Neural cell (in vitro differentiated cells): Measurements from ENCODE around the gene ANKRD66. TPM values are rescaled to one million over a fixed set of nuclear protein-coding genes. Genes with fewer than 3 reads are reported as not detected.

ENCODE experiments used
- H2AFZ ChIP-seq: fragments of 200-600, 300-800 bp; sonication (generic), shearing (Covaris generic); 2 replicates; pipeline ENCODE4 v1.6.0; 2014; ENCODE audit warnings: low read depth, mild to moderate bottlenecking, antibody characterized with exemption, low read length, moderate library complexity
- H3F3A ChIP-seq: fragments of 200-600 bp; shearing (Covaris generic); 2 replicates; pipeline ENCODE4 v1.6.1; 2016; ENCODE audit warnings: mild to moderate bottlenecking, moderate library complexity, mixed read lengths, antibody characterized with exemption, low read length; ENCODE audit not compliant: insufficient read depth, poor library complexity, severe bottlenecking
- H3K27ac ChIP-seq: fragments of 200-600, 300-800 bp; sonication (generic), shearing (Covaris generic); 2 replicates; pipeline ENCODE4 v1.5.1; 2014; ENCODE audit warnings: mild to moderate bottlenecking, low read length, moderate library complexity
- H3K27me3 ChIP-seq: fragments of 300-800, 200-600 bp; sonication (generic), shearing (Covaris generic); 2 replicates; pipeline ENCODE4 v1.6.0; 2014; ENCODE audit warnings: mild to moderate bottlenecking, low read depth, low read length, moderate library complexity; ENCODE audit not compliant: insufficient read depth
- H3K36me3 ChIP-seq: fragments of 300-800, 200-600 bp; sonication (generic), shearing (Covaris generic); 2 replicates; pipeline ENCODE4 v1.5.1; 2014; ENCODE audit warnings: mild to moderate bottlenecking, antibody characterized with exemption, low read length, moderate library complexity; ENCODE audit not compliant: insufficient read depth
- H3K4me2 ChIP-seq: fragments of 300-800, 200-600 bp; sonication (generic), shearing (Covaris generic); 2 replicates; pipeline ENCODE4 v1.6.0; 2014; ENCODE audit warnings: mild to moderate bottlenecking, low read length
- H3K4me3 ChIP-seq: fragments of 300-800, 200-600 bp; sonication (generic), shearing (Covaris generic); 2 replicates; pipeline ENCODE4 v1.5.1; 2014; ENCODE audit warnings: mild to moderate bottlenecking, low read length, moderate library complexity
- H3K79me2 ChIP-seq: fragments of 200-600 bp; shearing (Covaris generic); replicated peaks from 2 replicates; pipeline ENCODE4 v1.6.0; 2014; ENCODE audit warnings: mild to moderate bottlenecking, low read length, moderate library complexity; ENCODE audit not compliant: insufficient read depth
- H3K9ac ChIP-seq: fragments of 300-800, 200-600 bp; sonication (generic), shearing (Covaris generic); 2 replicates; pipeline ENCODE4 v1.6.1; 2016; ENCODE audit warnings: mild to moderate bottlenecking, low read length, mixed read lengths
- H3K9me2 ChIP-seq: fragments of 200-600 bp; shearing (Covaris generic); 2 replicates; pipeline ENCODE4 v1.6.1; 2016; ENCODE audit warnings: mild to moderate bottlenecking, low read length, mixed read lengths; ENCODE audit not compliant: insufficient read depth
- H3K9me3 ChIP-seq: fragments of 200-600, 300-800 bp; sonication (generic), shearing (Covaris generic); 2 replicates; pipeline ENCODE4 v1.6.1; 2016; ENCODE audit warnings: mild to moderate bottlenecking, mixed run types, low read length, moderate library complexity, mixed read lengths
- H4K20me1 ChIP-seq: fragments of 200-600 bp; shearing (Covaris generic); 2 replicates; pipeline ENCODE4 v1.6.1; 2016; ENCODE audit warnings: mild to moderate bottlenecking, mixed run types; ENCODE audit not compliant: insufficient read depth
- EP300 ChIP-seq: fragments of 450-650 bp; conservative IDR thresholded peaks from 2 replicates; pipeline ENCODE4 v1.6.1; 2014; ENCODE audit warnings: antibody characterized with exemption, mild to moderate bottlenecking, moderate library complexity; ENCODE audit not compliant: poor library complexity, severe bottlenecking
- EZH2 ChIP-seq: fragments of 200-600, 300-800 bp; shearing (Covaris generic), sonication (generic); IDR thresholded peaks from 2 replicates; pipeline ENCODE4 v1.6.1; 2014; ENCODE audit warnings: antibody characterized with exemption, low read length, borderline replicate concordance, mild to moderate bottlenecking; ENCODE audit not compliant: insufficient read depth, poor library complexity, severe bottlenecking
- MXI1 ChIP-seq: fragments of 450-650 bp; conservative IDR thresholded peaks from 2 replicates; pipeline ENCODE4 v1.6.1; 2014; ENCODE audit warnings: antibody characterized with exemption, mild to moderate bottlenecking; ENCODE audit not compliant: poor library complexity, severe bottlenecking
- POLR2AphosphoS5 ChIP-seq: IDR thresholded peaks from 2 replicates; pipeline ENCODE4 v1.6.1; 2012
- RAD21 ChIP-seq: fragments of 450-650 bp; conservative IDR thresholded peaks from 2 replicates; pipeline ENCODE4 v1.6.1; 2014; ENCODE audit warnings: antibody characterized with exemption, mild to moderate bottlenecking, moderate library complexity
- SMC3 ChIP-seq: fragments of 450-650 bp; conservative IDR thresholded peaks from 2 replicates; pipeline ENCODE4 v1.6.1; 2014; ENCODE audit warnings: antibody characterized with exemption, mild to moderate bottlenecking, moderate library complexity; ENCODE audit not compliant: poor library complexity
- TAF1 ChIP-seq: IDR thresholded peaks from 2 replicates; pipeline ENCODE4 v1.6.1; 2012; ENCODE audit warnings: low read depth
- polyA plus RNA-seq: library from polyadenylated mRNA; depleted of rRNA; stranded (reverse); fragments of >200 nt; gene quantifications from 2 replicates; pipeline ENCODE4 v1.2.3, GENCODE V29; 2014
- TF ChIP-seq, protein P1 (sequence below): IDR thresholded peaks from 2 replicates; pipeline ENCODE4 v1.6.1; 2012; ENCODE audit warnings: borderline replicate concordance
- TF ChIP-seq, protein P2 (sequence below): fragments of 450-650 bp; IDR thresholded peaks from 2 replicates; pipeline ENCODE4 v1.5.1; 2014; ENCODE audit warnings: antibody characterized with exemption, mild to moderate bottlenecking, moderate library complexity; ENCODE audit not compliant: poor library complexity, severe bottlenecking

Gene ANKRD66
- polyA plus RNA-seq, 1 donor from 2014 or later: not detected

DNA sequence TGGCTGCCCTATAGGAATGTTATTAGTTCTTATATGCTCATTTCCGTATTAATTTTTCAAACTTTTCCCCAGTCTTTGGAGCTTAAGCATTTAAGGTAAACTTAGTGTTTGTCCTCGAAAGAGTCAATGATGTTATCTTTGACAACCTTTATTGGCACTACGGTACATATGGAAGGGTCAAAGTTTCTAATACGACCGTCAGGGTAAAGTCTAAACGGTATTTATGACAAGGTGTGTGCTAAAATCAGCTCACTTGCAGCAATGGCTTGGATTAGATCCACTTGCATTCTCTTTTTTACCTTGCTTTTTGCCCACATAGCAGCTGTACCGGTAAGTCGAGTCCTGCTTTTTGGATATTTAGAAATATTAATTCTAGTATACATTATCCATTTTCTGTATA is 46.4 kb downstream of the ANKRD66 start, which contains the start of gene MEP1A (continued):
- no peak for TF ChIP-seq EP300

GRCh38 chr6:46794068-46794467 is 47.3 kb downstream of the ANKRD66 start:
- Histone ChIP-seq H3K4me2 (no peak overlapping the region), H2AFZ (no peak overlapping the region), H3K36me3 (no peaks in the 10 kb centered on the region)

DNA sequence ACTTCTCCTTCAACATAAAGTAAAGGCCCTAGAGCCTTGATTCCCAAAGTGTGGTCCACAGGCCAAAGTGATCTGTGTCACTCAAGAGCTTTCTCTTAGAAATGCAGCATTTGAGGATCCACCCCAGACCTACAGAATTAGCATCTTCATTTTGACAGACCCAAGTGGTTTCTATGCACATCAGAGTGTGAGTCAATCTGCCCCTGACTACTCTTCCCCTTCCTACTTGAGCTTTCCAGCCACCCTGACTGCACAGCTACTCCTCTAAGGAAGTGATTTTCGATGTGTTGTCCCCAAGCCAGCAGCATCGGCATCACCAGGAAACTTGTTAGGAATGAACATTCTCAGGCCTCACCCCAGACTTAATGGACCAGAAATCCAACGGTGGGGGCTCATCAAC is 49.1 kb downstream of the ANKRD66 start:
- Histone ChIP-seq H3K9ac (no peak overlapping the region), H3K36me3 (no peaks in the 10 kb centered on the region), H3K27ac (no peak overlapping the region), H3K27me3 (no peaks in the 10 kb centered on the region), H3K4me3 (no peak overlapping the region), H4K20me1 (no peaks in the 10 kb centered on the region), H3K4me2 (no peak overlapping the region), H2AFZ (no peak overlapping the region), H3K79me2 (no peaks in the 10 kb centered on the region), H3F3A (no peaks in the 10 kb centered on the region), H3K9me3 (no peaks in the 10 kb centered on the region), H3K9me2 (no peaks in the 10 kb centered on the region)
- TF ChIP-seq EZH2 (no peak), POLR2AphosphoS5 (no peak), MXI1 (no peak), SMC3 (no peak), RAD21 (no peak), TAF1 (no peak)
- TF ChIP-seq, protein P1, sequence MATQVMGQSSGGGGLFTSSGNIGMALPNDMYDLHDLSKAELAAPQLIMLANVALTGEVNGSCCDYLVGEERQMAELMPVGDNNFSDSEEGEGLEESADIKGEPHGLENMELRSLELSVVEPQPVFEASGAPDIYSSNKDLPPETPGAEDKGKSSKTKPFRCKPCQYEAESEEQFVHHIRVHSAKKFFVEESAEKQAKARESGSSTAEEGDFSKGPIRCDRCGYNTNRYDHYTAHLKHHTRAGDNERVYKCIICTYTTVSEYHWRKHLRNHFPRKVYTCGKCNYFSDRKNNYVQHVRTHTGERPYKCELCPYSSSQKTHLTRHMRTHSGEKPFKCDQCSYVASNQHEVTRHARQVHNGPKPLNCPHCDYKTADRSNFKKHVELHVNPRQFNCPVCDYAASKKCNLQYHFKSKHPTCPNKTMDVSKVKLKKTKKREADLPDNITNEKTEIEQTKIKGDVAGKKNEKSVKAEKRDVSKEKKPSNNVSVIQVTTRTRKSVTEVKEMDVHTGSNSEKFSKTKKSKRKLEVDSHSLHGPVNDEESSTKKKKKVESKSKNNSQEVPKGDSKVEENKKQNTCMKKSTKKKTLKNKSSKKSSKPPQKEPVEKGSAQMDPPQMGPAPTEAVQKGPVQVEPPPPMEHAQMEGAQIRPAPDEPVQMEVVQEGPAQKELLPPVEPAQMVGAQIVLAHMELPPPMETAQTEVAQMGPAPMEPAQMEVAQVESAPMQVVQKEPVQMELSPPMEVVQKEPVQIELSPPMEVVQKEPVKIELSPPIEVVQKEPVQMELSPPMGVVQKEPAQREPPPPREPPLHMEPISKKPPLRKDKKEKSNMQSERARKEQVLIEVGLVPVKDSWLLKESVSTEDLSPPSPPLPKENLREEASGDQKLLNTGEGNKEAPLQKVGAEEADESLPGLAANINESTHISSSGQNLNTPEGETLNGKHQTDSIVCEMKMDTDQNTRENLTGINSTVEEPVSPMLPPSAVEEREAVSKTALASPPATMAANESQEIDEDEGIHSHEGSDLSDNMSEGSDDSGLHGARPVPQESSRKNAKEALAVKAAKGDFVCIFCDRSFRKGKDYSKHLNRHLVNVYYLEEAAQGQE: no peak

More at GRCh38 chr6:46794068-46794467, 47.3 kb downstream of the ANKRD66 start:
- Histone ChIP-seq H3K79me2 (no peaks in the 10 kb centered on the region), H3K27me3 (no peaks in the 10 kb centered on the region), H3K9me2 (no peaks in the 10 kb centered on the region), H3K4me3 (no peak overlapping the region), H3F3A (no peaks in the 10 kb centered on the region), H3K9me3 (no peaks in the 10 kb centered on the region), H3K27ac (no peak overlapping the region), H4K20me1 (no peaks in the 10 kb centered on the region), H3K9ac (no peak overlapping the region)
- TF ChIP-seq SMC3: no peak
- TF ChIP-seq POLR2AphosphoS5: no peak
- no peak for TF ChIP-seq TAF1
- TF ChIP-seq, protein P1: no peak
- TF ChIP-seq, protein P2, sequence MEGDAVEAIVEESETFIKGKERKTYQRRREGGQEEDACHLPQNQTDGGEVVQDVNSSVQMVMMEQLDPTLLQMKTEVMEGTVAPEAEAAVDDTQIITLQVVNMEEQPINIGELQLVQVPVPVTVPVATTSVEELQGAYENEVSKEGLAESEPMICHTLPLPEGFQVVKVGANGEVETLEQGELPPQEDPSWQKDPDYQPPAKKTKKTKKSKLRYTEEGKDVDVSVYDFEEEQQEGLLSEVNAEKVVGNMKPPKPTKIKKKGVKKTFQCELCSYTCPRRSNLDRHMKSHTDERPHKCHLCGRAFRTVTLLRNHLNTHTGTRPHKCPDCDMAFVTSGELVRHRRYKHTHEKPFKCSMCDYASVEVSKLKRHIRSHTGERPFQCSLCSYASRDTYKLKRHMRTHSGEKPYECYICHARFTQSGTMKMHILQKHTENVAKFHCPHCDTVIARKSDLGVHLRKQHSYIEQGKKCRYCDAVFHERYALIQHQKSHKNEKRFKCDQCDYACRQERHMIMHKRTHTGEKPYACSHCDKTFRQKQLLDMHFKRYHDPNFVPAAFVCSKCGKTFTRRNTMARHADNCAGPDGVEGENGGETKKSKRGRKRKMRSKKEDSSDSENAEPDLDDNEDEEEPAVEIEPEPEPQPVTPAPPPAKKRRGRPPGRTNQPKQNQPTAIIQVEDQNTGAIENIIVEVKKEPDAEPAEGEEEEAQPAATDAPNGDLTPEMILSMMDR: no peak
- no peak for TF ChIP-seq MXI1
- TF ChIP-seq RAD21: no peak
- no peak for TF ChIP-seq EP300
- TF ChIP-seq EZH2: no peak
